ENCODE results near the gene CERS3. TPM values are rescaled to one million over a fixed set of nuclear protein-coding genes. Genes with fewer than 3 reads are reported as not detected.

The CERS3 gene
- polyA plus RNA-seq, 1 of the 3 experiments (the other 2 are of a cell fraction) = not detected

- H3K4me1 ChIP-seq (ENCODE audit: control insufficient read depth in 1 of 2, insufficient read depth in 2 of 2, low read depth in 1 of 2, low read length in 1 of 2) = no peaks in the 10 kb centered on the region
- H3F3A ChIP-seq (replicated peaks; ENCODE audit: insufficient read depth) = no peaks in the 10 kb centered on the region
- no peak overlapping the region for H2AFZ ChIP-seq (ENCODE audit: low read depth)
- H3K9ac ChIP-seq = no peak overlapping the region
- H3K27ac ChIP-seq (ENCODE audit: low read depth in 2 of 2, low read length in 1 of 2) = no peak overlapping the region
- H3K27me3 ChIP-seq (ENCODE audit: insufficient read depth) = no peaks in the 10 kb centered on the region
- H3K4me2 ChIP-seq = no peak overlapping the region
- POLR2A ChIA-PET = no interaction called here
- no peaks in the 10 kb centered on the region for H3K9me2 ChIP-seq
- no peak for DNase-seq
- H3K79me2 ChIP-seq (ENCODE audit: insufficient read depth) = no peaks in the 10 kb centered on the region
- TF ChIP-seq RAD21 (IDR thresholded peaks at IDR 0.05; ENCODE audit: low read length) (no peak), EZH2phosphoT487 (IDR thresholded peaks at IDR 0.05; ENCODE audit: borderline replicate concordance, low read depth) (no peak), PBX3 (IDR thresholded peaks at IDR 0.05) (no peak), CHD2 (IDR thresholded peaks at IDR 0.05; ENCODE audit: low read length, partially characterized antibody) (no peak), CTCF (IDR thresholded peaks at IDR 0.05) (no peak), MEF2A (IDR thresholded peaks at IDR 0.05; ENCODE audit: borderline replicate concordance, low read depth) (no peak), EP300 (IDR thresholded peaks at IDR 0.05; ENCODE audit: borderline replicate concordance in 1 of 2, low read depth in 1 of 2, low read length in 1 of 2) (no peak), USF1 (IDR thresholded peaks at IDR 0.05; ENCODE audit: borderline replicate concordance, low read depth) (no peak)
- WGBS (ENCODE audit: low lambda C conversion rate) = 0% methylated on average over 1 of the region's 1 CpG
- H3K9me3 ChIP-seq = no peaks in the 10 kb centered on the region
- no peaks in the 10 kb centered on the region for H4K20me1 ChIP-seq (ENCODE audit: insufficient read depth)
- CTCF ChIA-PET = no interaction called here
- H3K36me3 ChIP-seq (replicated peaks in 1 of 2; ENCODE audit: control insufficient read depth in 1 of 2, insufficient read depth in 2 of 2, low read length in 1 of 2) = no peaks in the 10 kb centered on the region
- no peak overlapping the region for H3K4me3 ChIP-seq (ENCODE audit: low read depth in 2 of 2, low read length in 1 of 2)
Measured at GRCh38 chr15:100533886-100534285, 5.1 kb upstream of the CERS3 start.

GRCh38 chr15:100531823-100532327 is 3.1 kb upstream of the CERS3 start:
- Histone ChIP-seq H3K79me2 (ENCODE audit: insufficient read depth) (no peaks in the 10 kb centered on the region), H3K4me2 (no peak overlapping the region), H3K27me3 (ENCODE audit: insufficient read depth) (no peaks in the 10 kb centered on the region), H4K20me1 (ENCODE audit: insufficient read depth) (no peaks in the 10 kb centered on the region), H3K36me3 (replicated peaks in 1 of 2; ENCODE audit: control insufficient read depth in 1 of 2, insufficient read depth in 2 of 2, low read length in 1 of 2) (no peaks in the 10 kb centered on the region), H3K9ac (no peak overlapping the region), H3K4me1 (ENCODE audit: control insufficient read depth in 1 of 2, insufficient read depth in 2 of 2, low read depth in 1 of 2, low read length in 1 of 2) (no peaks in the 10 kb centered on the region), H3K27ac (ENCODE audit: low read depth in 2 of 2, low read length in 1 of 2) (no peak overlapping the region), H3K9me2 (no peaks in the 10 kb centered on the region), H2AFZ (ENCODE audit: low read depth) (no peak overlapping the region), H3F3A (replicated peaks; ENCODE audit: insufficient read depth) (no peaks in the 10 kb centered on the region), H3K9me3 (no peaks in the 10 kb centered on the region), H3K4me3 (ENCODE audit: low read depth in 2 of 2, low read length in 1 of 2) (no peak overlapping the region)
- no peak for DNase-seq
- POLR2A ChIA-PET = no interaction called here
- WGBS (ENCODE audit: low lambda C conversion rate) = 29% methylated on average over 11 of the region's 11 CpGs
- CTCF ChIA-PET = interaction anchor here (0.9 to 1.2 kb wide), 3 partner anchors 28 to 182 kb away, joined by 3 to 4 read pairs (median 3); no protein-coding TSS in a partner anchor
- no peak for TF ChIP-seq EZH2phosphoT487 (IDR thresholded peaks at IDR 0.05; ENCODE audit: borderline replicate concordance, low read depth)
- no peak for TF ChIP-seq MEF2A (IDR thresholded peaks at IDR 0.05; ENCODE audit: borderline replicate concordance, low read depth)
- no peak for TF ChIP-seq NRF1 (IDR thresholded peaks at IDR 0.05; ENCODE audit: low read depth, low read length)
- no peak for TF ChIP-seq GABPA (IDR thresholded peaks at IDR 0.05; ENCODE audit: low read depth)
- TF ChIP-seq SMC3 (IDR thresholded peaks at IDR 0.05; ENCODE audit: low read depth, low read length) = no peak
- TF ChIP-seq TCF12 (IDR thresholded peaks at IDR 0.05) = no peak
- no peak for TF ChIP-seq TEAD4 (IDR thresholded peaks at IDR 0.05; ENCODE audit: borderline replicate concordance, insufficient read depth)
- TF ChIP-seq YY1 (IDR thresholded peaks at IDR 0.05; ENCODE audit: low read depth) = no peak
- TF ChIP-seq TAF1 (IDR thresholded peaks at IDR 0.05; ENCODE audit: borderline replicate concordance, low read depth, low read length) = no peak
- no peak for TF ChIP-seq FOSL2 (IDR thresholded peaks at IDR 0.05; ENCODE audit: borderline replicate concordance, low read depth)
- TF ChIP-seq RXRA (IDR thresholded peaks at IDR 0.05; ENCODE audit: borderline replicate concordance, low read depth) = no peak
- TF ChIP-seq SIN3A (IDR thresholded peaks at IDR 0.05; ENCODE audit: borderline replicate concordance, low read depth, low read length) = no peak
- TF ChIP-seq REST (IDR thresholded peaks at IDR 0.05; ENCODE audit: low read depth, low read length) = no peak
- no peak for TF ChIP-seq RFX5 (IDR thresholded peaks at IDR 0.05; ENCODE audit: low read length)
- TF ChIP-seq USF1 (IDR thresholded peaks at IDR 0.05; ENCODE audit: borderline replicate concordance, low read depth) = no peak
